GM23338 (cell line): ENCODE data around the gene CDKN1A.

Experiments
- EZH2 ChIP-seq: fragments of 200-600 bp; sonication (generic); IDR thresholded peaks from one replicate; pipeline ENCODE4 v1.8.0; 2017; ENCODE audit warnings: antibody characterized with exemption, mild to moderate bottlenecking, low read depth; ENCODE audit not compliant: unreplicated experiment
- POLR2AphosphoS5 ChIP-seq: IDR thresholded peaks from 2 replicates; pipeline ENCODE4 v1.6.1; 2016; ENCODE audit warnings: antibody characterized with exemption, low read depth

- no peak for TF ChIP-seq EZH2
- TF ChIP-seq POLR2AphosphoS5 = no peak
These were observed 43.9 kb downstream of the CDKN1A start for GRCh38 chr6:36722365-36722764.
